Gastroesophageal sphincter (tissue), 3 donors: Measurements from ENCODE around the gene RSU1.

Experiments used
- CTCF ChIP-seq, 4 experiments: fragments of 200-600 bp in 2 of 4; fragments of 450-650 bp in 2 of 4; sonication (generic) in 1 of 4; IDR thresholded peaks; one replicate each; pipeline ENCODE4 v1.5.1; 2017 to 2019; ENCODE audit warnings: antibody characterized with exemption in 4 of 4, mild to moderate bottlenecking in 2 of 4, moderate library complexity in 2 of 4
- EP300 ChIP-seq: sonication (generic); formaldehyde crosslinking; IDR thresholded peaks from one replicate; pipeline ENCODE4 v1.6.1; 2017; ENCODE audit warnings: antibody characterized with exemption, mild to moderate bottlenecking
- POLR2A ChIP-seq, 2 donors: fragments of 450-650 bp; IDR thresholded peaks; one replicate each; pipeline ENCODE4 v1.6.1; 2017; ENCODE audit warnings: antibody characterized with exemption in 2 of 2, mild to moderate bottlenecking in 2 of 2, moderate library complexity in 1 of 2
- POLR2AphosphoS5 ChIP-seq: sonication (generic); formaldehyde crosslinking; IDR thresholded peaks from one replicate; pipeline ENCODE4 v1.6.1; 2017; ENCODE audit warnings: antibody characterized with exemption

GRCh38 chr10:16690417-16690816 lies 126.8 kb downstream of the RSU1 start:
- TF ChIP-seq CTCF (IDR thresholded peaks at IDR 0.05) (no peak), POLR2AphosphoS5 (no peak), POLR2A (IDR thresholded peaks at IDR 0.05) (no peak), EP300 (no peak)
